Vagina (tissue), 2 donors: Measurements from ENCODE around the gene KAZALD1. TPM values are rescaled to one million over a fixed set of nuclear protein-coding genes. Genes with fewer than 3 reads are reported as not detected.
"Not testable (repeated sequence)": the region's sequence is repeated elsewhere in the genome, so short reads cannot be mapped to it uniquely, and the experiment has no call there.

Experiments
- DNase-seq, 2 donors: peaks; one replicate each; pipeline ENCODE4 v3.0.0-alpha.2; 2017; ENCODE audit errors: extremely low spot score in 2 of 2
- H3K27ac ChIP-seq: fragments of 200-600 bp; sonication (generic); one replicate; pipeline ENCODE4 v1.5.1; 2019
- H3K27me3 ChIP-seq: fragments of 200-600 bp; sonication (generic); one replicate; pipeline ENCODE4 v1.5.1; 2019
- H3K36me3 ChIP-seq, 2 donors: fragments of 200-600 bp; sonication (generic); one replicate each; pipeline ENCODE4 v1.5.1; 2017 to 2019
- H3K4me1 ChIP-seq: fragments of 200-600 bp; sonication (generic); one replicate; pipeline ENCODE4 v1.5.1; 2019
- H3K4me3 ChIP-seq, 2 donors: fragments of 200-600 bp; sonication (generic); 1 replicate in 1 of 2; 2 replicates in 1 of 2; pipeline ENCODE4 v1.5.1; 2016 to 2019
- H3K9me3 ChIP-seq: fragments of 200-600 bp; sonication (generic); one replicate; pipeline ENCODE4 v1.5.1; 2019
- CTCF ChIP-seq, 3 experiments: fragments of 450-650 bp in 2 of 3; fragments of 200-600 bp in 1 of 3; sonication (generic) in 1 of 3; IDR thresholded peaks; one replicate each; pipeline ENCODE4 v1.5.1; 2017 to 2019; ENCODE audit warnings: antibody characterized with exemption in 3 of 3, mild to moderate bottlenecking in 2 of 3, moderate library complexity in 2 of 3
- POLR2A ChIP-seq, 2 donors: fragments of 450-650 bp; IDR thresholded peaks; one replicate each; pipeline ENCODE4 v1.6.1; 2017; ENCODE audit warnings: antibody characterized with exemption in 2 of 2, mild to moderate bottlenecking in 2 of 2, moderate library complexity in 2 of 2
- POLR2AphosphoS5 ChIP-seq, 2 donors: sonication (generic); formaldehyde crosslinking; IDR thresholded peaks; one replicate each; pipeline ENCODE4 v1.9.0; 2017; ENCODE audit warnings: antibody characterized with exemption in 2 of 2, mild to moderate bottlenecking in 2 of 2, low read depth in 1 of 2; ENCODE audit not compliant: insufficient read depth in 1 of 2
- intact Hi-C: fragments of 100-400 bp; cut with DNase I; formaldehyde crosslinking; loops from one replicate; pipeline ENCODE4 v1.15.1; 2023
- total RNA-seq: library from RNA; depleted of rRNA; stranded (reverse); fragments of >200 nt; gene quantifications from one replicate; pipeline ENCODE4 v1.2.3, GENCODE V29; 2016

Gene KAZALD1
- total RNA-seq, 1 donor from 2014 or later, result 4.2 TPM

DNA sequence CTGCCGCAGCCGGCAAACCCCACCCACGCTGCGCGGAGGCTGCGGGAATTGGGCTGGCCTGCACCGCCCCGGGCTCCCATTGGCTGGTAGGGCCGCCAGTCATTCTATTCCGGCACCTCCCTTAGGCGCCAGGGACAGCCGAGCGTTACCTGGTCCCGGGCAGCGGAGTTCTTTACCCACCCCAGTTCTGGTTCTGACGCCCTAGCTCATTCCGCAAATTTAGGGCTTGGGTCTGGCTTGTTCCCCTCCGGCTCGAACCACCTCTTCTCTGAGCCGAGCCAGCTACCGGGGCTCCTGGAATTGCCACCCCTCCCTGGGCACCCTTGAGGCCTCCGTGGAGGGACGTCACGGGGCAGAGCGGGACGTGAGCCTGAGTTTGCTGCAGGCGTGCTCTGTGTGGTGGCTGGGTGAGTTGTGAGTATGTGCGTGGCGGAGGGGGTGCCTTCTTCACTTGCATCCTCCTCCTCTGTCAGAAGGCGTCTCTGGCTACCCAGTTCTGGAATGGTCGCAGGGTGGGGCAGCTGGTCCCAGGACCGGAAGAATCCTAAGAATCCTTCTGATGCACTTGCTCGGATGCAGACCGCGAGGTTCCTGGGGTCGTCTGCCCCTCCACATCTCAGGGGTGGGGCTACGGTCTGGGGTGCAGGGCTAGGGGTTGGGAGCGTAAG is 30.5 kb upstream of the KAZALD1 start, which contains the start of the genes PDZD7 and SFXN3:
Gene PDZD7, minus strand, starts transcription at position 2 of the 668 bp plus-strand sequence. CDS start 910 bp downstream, outside the sequence.
Gene SFXN3, plus strand, starts transcription at position 107 of the 668 bp plus-strand sequence. CDS start 3,461 bp downstream, outside the sequence.
- H3K36me3 ChIP-seq, result peaks cover 0 to 19% of the 10 kb centered on the region in 2 donors
- no peaks in the 10 kb centered on the region for H3K27me3 ChIP-seq
- peaks cover 45% of the 10 kb centered on the region for H3K4me1 ChIP-seq
- peak within 1 kb of the TSS; percentile 100 for H3K27ac ChIP-seq
- DNase-seq, result no peak
- no peak for TF ChIP-seq CTCF (IDR thresholded peaks at IDR 0.05)
- TF ChIP-seq POLR2A (IDR thresholded peaks at IDR 0.05), result peak in 1 of 2 donors; percentile 86
- peak; percentile 77 to 98 for TF ChIP-seq POLR2AphosphoS5 (IDR thresholded peaks at IDR 0.05; ENCODE audit: insufficient read depth in 1 of 2, low read depth in 1 of 2)
- H3K9me3 ChIP-seq, result no peaks in the 10 kb centered on the region
- H3K4me3 ChIP-seq, result peak within 1 kb of the TSS; percentile 66 to 89
- intact Hi-C loops, result no loop called here

DNA sequence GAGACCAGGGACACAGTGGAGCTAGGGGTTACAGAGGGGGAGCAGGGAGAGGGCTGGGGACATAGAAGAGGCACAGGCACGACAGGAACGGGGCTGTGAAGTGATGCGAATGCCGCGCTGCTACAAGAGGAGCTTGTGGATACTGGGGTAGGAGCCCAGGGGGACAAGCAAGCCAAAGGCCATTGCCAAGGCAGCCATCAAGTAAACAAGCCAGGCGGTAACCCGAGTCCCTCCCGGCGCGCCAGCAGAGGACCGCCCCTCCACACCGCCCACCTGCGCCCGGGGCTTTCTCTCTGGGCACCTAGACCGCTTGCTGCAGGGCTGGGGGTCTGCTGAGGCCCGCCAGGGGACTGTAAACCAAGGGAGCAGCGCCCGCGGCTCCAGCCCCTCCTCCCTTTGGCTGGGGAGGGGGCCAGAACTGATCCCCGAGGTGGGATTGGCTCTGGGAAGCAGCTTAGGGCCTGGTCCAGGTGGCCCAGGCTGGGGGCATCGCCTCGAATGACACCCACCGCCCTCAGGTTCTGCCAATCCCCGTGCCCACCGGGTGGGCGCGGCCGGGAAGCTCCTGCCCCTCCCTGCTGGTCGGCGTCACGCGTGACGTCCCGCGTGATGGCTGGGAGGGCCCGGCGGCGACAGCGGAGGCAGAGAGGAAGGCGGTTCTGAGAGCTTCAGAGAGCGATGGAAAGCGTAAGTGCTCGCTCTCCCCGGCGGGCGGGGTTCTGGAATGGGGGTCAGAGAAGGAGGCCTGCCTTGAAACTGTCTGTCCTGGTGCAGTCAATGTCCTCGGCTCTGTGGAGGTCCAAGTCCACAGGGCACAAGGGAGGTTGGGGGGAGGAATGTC is 29.8 kb upstream of the KAZALD1 start:
- H3K4me3 ChIP-seq, result peak overlapping the region; percentile 66 to 89
- intact Hi-C loops, result no loop called here
- H3K27ac ChIP-seq, result peak overlapping the region; percentile 100
- no peak for DNase-seq
- H3K9me3 ChIP-seq, result no peaks in the 10 kb centered on the region
- TF ChIP-seq POLR2A (IDR thresholded peaks at IDR 0.05) (peak in 1 of 2 donors; percentile 66), POLR2AphosphoS5 (IDR thresholded peaks at IDR 0.05; ENCODE audit: insufficient read depth in 1 of 2, low read depth in 1 of 2) (peak; percentile 9 to 95), CTCF (IDR thresholded peaks at IDR 0.05) (no peak)
- H3K27me3 ChIP-seq, result no peaks in the 10 kb centered on the region
- peaks cover 45% of the 10 kb centered on the region for H3K4me1 ChIP-seq
- H3K36me3 ChIP-seq, result peaks cover 0 to 27% of the 10 kb centered on the region in 2 donors

DNA sequence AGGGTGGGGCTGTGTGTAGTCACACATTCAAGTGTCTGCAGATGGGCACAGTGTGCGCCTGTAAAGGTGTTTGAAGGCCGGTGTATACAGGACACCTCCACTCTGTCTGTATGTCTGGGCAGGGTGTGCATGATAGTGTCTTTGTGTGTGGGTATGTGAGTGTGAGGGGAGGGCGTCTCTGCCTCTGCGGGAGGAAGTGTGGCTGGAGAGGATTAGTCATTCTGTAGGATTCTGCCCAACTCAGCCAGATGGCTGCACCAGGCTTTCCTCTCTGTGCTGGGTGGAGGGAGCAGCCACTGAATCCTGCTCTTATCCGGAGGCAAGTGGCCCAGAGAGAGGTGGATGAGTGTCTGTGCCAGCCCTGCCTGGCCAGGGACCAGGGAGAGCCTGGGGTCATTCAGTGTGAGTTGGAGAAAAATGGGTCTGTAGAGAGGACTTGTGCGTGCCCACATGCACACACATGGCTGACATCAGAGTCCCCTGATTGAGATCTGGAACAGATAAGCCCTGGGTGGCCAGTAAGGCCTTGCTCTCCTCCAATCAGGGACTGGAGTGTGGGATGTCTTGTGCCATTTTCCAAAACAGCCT is 29.1 kb upstream of the KAZALD1 start:
- TF ChIP-seq POLR2AphosphoS5 (IDR thresholded peaks at IDR 0.05; ENCODE audit: insufficient read depth in 1 of 2, low read depth in 1 of 2) (peak in 1 of 2 donors; percentile 81), POLR2A (IDR thresholded peaks at IDR 0.05) (no peak), CTCF (IDR thresholded peaks at IDR 0.05) (no peak)
- Histone ChIP-seq H3K9me3 (no peaks in the 10 kb centered on the region), H3K27me3 (no peaks in the 10 kb centered on the region), H3K27ac (peak overlapping the region; percentile 100), H3K36me3 (peaks cover 0 to 34% of the 10 kb centered on the region in 2 donors), H3K4me3 (peak overlapping the region; percentile 66 to 89), H3K4me1 (peaks cover 45% of the 10 kb centered on the region)
- intact Hi-C loops, result no loop called here
- DNase-seq, result no peak

- intact Hi-C loops, result no loop called here
- H3K27me3 ChIP-seq, result no peaks in the 10 kb centered on the region
- peaks cover 45% of the 10 kb centered on the region for H3K4me1 ChIP-seq
- peaks cover 0 to 40% of the 10 kb centered on the region in 2 donors for H3K36me3 ChIP-seq
- TF ChIP-seq POLR2AphosphoS5 (IDR thresholded peaks at IDR 0.05; ENCODE audit: insufficient read depth in 1 of 2, low read depth in 1 of 2) (no peak), CTCF (IDR thresholded peaks at IDR 0.05) (no peak), POLR2A (IDR thresholded peaks at IDR 0.05) (no peak)
- DNase-seq, result no peak
- H3K9me3 ChIP-seq, result no peaks in the 10 kb centered on the region
- peak overlapping the region; percentile 100 for H3K27ac ChIP-seq
- peak overlapping the region; percentile 66 to 89 for H3K4me3 ChIP-seq
Observed at GRCh38 chr10:101033276-101033675, 28.5 kb upstream of the KAZALD1 start.

DNA sequence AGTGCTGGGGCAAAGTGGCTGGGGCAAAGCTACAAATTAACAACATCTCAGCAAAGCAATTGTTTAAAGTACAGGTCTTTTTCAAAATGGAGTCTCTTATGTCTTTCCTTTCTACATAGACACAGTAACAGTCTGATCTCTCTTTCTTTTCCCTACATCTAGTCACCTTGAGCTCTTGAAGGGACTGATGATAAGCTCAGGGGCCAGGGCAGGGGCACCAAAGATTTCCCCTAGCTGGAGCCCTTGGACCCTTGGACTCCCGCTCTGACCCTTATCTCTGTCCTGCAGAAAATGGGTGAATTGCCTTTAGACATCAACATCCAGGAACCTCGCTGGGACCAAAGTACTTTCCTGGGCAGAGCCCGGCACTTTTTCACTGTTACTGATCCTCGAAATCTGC is 27.4 kb upstream of the KAZALD1 start:
- peaks cover 45% of the 10 kb centered on the region for H3K4me1 ChIP-seq
- DNase-seq, intact Hi-C loops, H3K4me3 ChIP-seq, H3K27ac ChIP-seq, H3K9me3 ChIP-seq, H3K27me3 ChIP-seq: not testable (repeated sequence)
- H3K36me3 ChIP-seq, result peaks cover 0 to 43% of the 10 kb centered on the region in 2 donors
